Nephron progenitor cell (in vitro differentiated cells): ENCODE measurements around the gene GRK3.
"Not testable (repeated sequence)": the region's sequence is repeated elsewhere in the genome, so short reads cannot be mapped to it uniquely, and the experiment has no call there.

ENCODE experiments used
- DNase-seq: peaks from one replicate; pipeline ENCODE4 v3.0.0; 2021
- H3K27ac Mint-ChIP-seq: 2 replicates; pipeline ENCODE4 v1.8.0; 2021; ENCODE audit warnings: mild to moderate bottlenecking, moderate library complexity, mixed read lengths
- H3K27me3 Mint-ChIP-seq: 2 replicates; pipeline ENCODE4 v1.8.0; 2021; ENCODE audit warnings: mild to moderate bottlenecking, low read depth, mixed read lengths; ENCODE audit not compliant: poor library complexity
- H3K36me3 Mint-ChIP-seq: 2 replicates; pipeline ENCODE4 v1.8.0; 2021; ENCODE audit warnings: low read depth, mixed read lengths
- H3K4me1 Mint-ChIP-seq: 2 replicates; pipeline ENCODE4 v1.8.0; 2021; ENCODE audit warnings: mixed read lengths
- H3K4me3 Mint-ChIP-seq: 2 replicates; pipeline ENCODE4 v1.8.0; 2021; ENCODE audit warnings: mild to moderate bottlenecking, moderate library complexity, mixed read lengths
- H3K9me3 Mint-ChIP-seq: 2 replicates; pipeline ENCODE4 v1.8.0; 2021; ENCODE audit warnings: mild to moderate bottlenecking, moderate library complexity, mixed read lengths
- TF ChIP-seq, protein P1 (sequence below): fragments of 200-600 bp; sonication (generic); IDR thresholded peaks from 2 replicates; pipeline ENCODE4 v1.5.0; 2021; ENCODE audit warnings: antibody characterized with exemption

GRK3 gene

DNA sequence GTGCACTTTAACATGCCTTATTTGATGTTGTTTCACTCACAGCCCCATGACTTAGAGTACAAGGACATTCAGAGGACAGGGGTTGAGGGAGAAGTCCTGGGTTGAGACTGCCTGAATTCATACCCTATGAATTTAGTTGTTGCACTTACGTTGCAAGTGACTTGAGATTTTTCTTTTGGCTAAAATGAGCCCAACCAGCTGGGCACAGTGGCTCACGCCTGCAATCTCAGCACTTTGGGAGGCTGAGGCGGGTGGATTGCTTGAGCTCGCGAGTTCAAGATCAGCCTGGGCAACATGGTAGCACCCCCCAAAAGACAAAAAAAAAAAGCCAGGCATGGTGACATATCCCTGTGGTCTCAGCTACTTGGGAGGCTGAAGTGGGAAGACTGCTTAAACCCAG, 7.3 kb upstream of the GRK3 start:
- Mint-ChIP-seq H3K4me1 (peaks cover 26% of the 10 kb centered on the region), H3K27me3 (peaks cover 23% of the 10 kb centered on the region), H3K36me3 (no peaks in the 10 kb centered on the region), H3K9me3 (peaks cover 7% of the 10 kb centered on the region), H3K4me3 (no peak overlapping the region), H3K27ac (no peak overlapping the region)
- DNase-seq: no peak
- TF ChIP-seq, protein P1, sequence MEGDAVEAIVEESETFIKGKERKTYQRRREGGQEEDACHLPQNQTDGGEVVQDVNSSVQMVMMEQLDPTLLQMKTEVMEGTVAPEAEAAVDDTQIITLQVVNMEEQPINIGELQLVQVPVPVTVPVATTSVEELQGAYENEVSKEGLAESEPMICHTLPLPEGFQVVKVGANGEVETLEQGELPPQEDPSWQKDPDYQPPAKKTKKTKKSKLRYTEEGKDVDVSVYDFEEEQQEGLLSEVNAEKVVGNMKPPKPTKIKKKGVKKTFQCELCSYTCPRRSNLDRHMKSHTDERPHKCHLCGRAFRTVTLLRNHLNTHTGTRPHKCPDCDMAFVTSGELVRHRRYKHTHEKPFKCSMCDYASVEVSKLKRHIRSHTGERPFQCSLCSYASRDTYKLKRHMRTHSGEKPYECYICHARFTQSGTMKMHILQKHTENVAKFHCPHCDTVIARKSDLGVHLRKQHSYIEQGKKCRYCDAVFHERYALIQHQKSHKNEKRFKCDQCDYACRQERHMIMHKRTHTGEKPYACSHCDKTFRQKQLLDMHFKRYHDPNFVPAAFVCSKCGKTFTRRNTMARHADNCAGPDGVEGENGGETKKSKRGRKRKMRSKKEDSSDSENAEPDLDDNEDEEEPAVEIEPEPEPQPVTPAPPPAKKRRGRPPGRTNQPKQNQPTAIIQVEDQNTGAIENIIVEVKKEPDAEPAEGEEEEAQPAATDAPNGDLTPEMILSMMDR: no peak

DNA sequence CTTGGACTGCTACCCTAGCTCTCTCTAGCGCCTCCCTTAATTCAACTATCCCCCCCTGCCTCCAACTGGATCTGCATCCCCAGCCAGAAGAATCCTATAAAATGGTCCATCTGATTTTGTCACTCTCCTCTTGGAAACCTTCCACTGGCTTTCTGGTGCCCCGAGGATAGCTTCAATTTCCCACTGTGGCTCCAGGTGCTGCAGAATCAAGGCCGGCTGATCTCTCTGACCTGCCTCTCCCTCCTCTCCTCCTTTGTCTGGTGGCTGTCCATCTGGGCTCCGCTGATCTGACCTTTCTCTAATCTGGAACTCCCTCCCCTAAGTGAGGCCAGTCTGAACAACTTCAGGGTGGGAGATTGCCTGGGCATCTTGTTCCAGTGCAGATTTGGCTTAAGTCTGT, 6.1 kb upstream of the GRK3 start:
- TF ChIP-seq, protein P1: no peak
- Mint-ChIP-seq H3K36me3 (no peaks in the 10 kb centered on the region), H3K27ac (no peak overlapping the region), H3K4me1 (peaks cover 30% of the 10 kb centered on the region), H3K27me3 (peaks cover 34% of the 10 kb centered on the region), H3K9me3 (peaks cover 7% of the 10 kb centered on the region), H3K4me3 (no peak overlapping the region)
- no peak for DNase-seq

DNA sequence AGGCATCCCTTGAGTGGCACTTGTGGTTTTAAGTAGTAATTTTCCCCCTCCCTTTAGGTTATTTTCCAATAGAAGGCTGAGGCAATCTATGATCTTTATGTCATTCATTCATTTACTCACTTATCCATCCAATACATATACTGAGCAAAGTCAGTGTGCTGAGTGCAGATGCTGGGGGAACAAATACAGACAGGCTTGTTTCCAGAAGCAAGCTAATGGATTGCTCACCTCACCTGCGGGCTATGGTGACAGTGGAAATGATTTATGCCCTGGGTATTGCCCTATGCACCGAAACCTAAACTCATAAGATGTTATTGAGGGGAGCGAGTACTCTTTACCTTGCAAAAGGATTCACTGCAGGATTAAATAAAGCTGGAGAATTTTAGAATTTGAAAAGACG, 4.6 kb upstream of the GRK3 start:
- Mint-ChIP-seq H3K4me1 (peaks cover 27% of the 10 kb centered on the region), H3K27me3 (peaks cover 47% of the 10 kb centered on the region)
- H3K36me3 Mint-ChIP-seq, DNase-seq, H3K27ac Mint-ChIP-seq, H3K4me3 Mint-ChIP-seq, H3K9me3 Mint-ChIP-seq: not testable (repeated sequence)

DNA sequence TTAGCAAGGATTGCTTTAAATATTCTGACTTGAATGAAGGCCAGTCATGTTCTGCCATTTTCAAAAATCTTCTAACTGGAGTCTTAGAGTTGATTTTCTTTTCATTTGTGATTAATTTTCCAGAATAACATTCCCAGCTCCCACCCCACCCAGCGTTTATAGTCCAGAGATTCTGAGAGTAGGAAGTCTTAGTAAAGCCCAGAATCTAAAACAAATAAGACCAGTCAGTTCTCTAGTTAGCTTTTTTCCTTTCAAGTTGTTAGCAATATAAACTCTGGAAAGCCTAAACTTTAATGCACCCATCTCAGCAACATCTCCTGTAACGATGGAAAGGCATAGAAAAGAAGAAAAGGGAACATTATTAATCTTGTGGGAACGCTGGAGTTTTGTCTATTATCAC, 3.3 kb upstream of the GRK3 start:
- H3K9me3 Mint-ChIP-seq, DNase-seq, H3K4me3 Mint-ChIP-seq, H3K36me3 Mint-ChIP-seq, H3K27ac Mint-ChIP-seq: not testable (repeated sequence)
- Mint-ChIP-seq H3K4me1 (peaks cover 24% of the 10 kb centered on the region), H3K27me3 (peaks cover 52% of the 10 kb centered on the region)

DNA sequence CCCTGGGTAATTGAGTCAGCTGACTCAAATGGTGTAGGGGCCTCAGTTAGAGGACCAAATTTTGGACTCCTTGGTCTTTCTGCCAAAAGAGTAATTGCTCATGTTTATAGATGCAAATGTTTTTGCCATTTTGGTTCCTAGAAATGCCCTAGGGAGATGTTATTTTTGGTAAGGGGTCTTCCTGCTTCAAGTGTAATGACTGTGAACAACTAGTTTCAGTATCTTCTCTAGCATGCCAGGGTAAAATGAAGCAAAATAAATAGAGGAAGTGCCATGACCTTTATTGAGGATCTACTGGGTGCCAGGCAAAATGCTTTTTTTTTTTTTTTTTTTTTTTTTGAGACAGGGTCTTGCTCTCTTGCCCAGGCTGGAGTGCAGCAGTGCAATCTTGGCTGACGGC, 2.5 kb upstream of the GRK3 start:
- H3K9me3 Mint-ChIP-seq, H3K27ac Mint-ChIP-seq, H3K36me3 Mint-ChIP-seq, H3K4me3 Mint-ChIP-seq, DNase-seq: not testable (repeated sequence)
- peaks cover 57% of the 10 kb centered on the region for H3K27me3 Mint-ChIP-seq
- peaks cover 30% of the 10 kb centered on the region for H3K4me1 Mint-ChIP-seq

DNA sequence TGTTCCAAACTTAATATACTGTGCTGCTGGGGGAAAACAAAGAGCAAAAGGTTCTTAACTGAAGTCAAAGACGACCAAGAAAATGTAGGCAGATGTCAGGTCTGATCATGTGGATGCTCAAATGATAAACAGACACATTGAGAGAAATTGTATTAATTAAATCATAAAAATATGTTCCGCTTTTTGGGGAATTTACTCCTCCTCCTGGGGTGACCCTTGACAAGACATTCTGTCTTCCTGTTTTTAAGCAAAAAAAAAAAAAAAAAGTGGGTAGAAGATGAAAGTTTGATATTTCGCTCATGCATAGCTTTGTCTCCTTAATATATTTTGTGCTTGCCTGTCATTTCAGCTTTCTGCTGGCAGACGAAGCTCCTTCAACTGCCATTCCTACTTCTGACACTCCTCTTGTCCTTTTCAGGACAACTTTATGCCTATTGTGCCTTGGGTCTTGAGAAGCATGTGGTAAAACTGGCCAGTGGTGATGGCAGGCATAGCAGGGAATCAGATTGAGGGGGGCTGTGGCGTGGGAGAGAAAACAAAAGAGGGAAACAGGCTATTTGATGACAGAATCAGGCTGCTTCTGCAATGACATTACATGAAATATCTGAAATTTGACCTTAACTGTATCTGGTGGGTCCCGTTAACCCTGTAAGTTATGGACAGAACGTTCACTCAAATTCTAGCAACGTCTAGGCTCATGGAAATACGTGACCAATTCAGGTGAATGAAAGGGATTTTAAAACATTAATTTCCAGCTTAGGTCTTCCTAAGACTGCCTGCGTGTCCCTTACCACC, 1.3 kb upstream of the GRK3 start:
- H3K27ac Mint-ChIP-seq: peak overlapping the region; percentile 7
- peaks cover 61% of the 10 kb centered on the region for H3K27me3 Mint-ChIP-seq
- peaks cover 42% of the 10 kb centered on the region for H3K4me1 Mint-ChIP-seq
- H3K9me3 Mint-ChIP-seq, H3K36me3 Mint-ChIP-seq, DNase-seq: not testable (repeated sequence)
- peak overlapping the region; percentile 73 for H3K4me3 Mint-ChIP-seq

DNA sequence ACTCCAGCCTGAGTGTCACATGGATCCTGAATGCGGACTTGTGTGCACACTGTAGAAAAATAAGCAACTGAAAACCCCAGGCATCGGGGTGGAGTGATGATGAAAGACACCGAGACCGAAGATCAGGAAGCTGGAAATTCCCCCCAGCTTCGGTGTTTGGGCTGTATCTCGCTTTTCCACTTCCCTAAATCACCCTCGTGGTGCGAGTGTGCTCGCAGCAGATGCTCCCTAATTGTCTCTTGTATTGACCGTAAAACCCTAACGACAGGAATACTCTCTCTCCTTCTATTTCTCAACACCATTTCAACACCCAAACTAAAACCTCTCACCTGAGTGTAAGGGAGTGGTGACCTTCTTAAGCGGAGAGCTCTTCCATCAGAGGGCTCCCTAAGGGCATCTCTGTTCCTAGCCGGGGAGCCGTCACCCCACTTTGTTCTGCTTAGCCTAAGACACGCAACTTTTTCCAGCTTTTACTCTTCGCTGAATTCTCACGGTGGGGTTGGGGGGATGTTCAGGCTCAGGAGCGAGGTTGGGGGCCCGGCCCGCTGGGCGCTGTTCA, 635 bp upstream of the GRK3 start:
- H3K36me3 Mint-ChIP-seq: no peaks in the 10 kb centered on the region
- peak; percentile 20 for DNase-seq
- peaks cover 7% of the 10 kb centered on the region for H3K9me3 Mint-ChIP-seq
- TF ChIP-seq, protein P1: no peak
- no peak overlapping the region for H3K27ac Mint-ChIP-seq
- H3K4me3 Mint-ChIP-seq: peak overlapping the region; percentile 73
- peaks cover 46% of the 10 kb centered on the region for H3K4me1 Mint-ChIP-seq
- H3K27me3 Mint-ChIP-seq: peaks cover 61% of the 10 kb centered on the region
